K562 (cell line): ENCODE results near the gene CCT5. TPM values are rescaled to one million over a fixed set of nuclear protein-coding genes. Genes with fewer than 3 reads are reported as not detected.

Source experiments
- ARID3B ChIP-seq: fragments of 250-450 bp; sonication (Bioruptor Pico); IDR thresholded peaks from 2 replicates; pipeline ENCODE4 v1.4.0; 2020; ENCODE audit warnings: borderline replicate concordance
- CTBP1 ChIP-seq: fragments of 450-650 bp; IDR thresholded peaks from 2 replicates; pipeline ENCODE4 v1.6.1; 2016; ENCODE audit warnings: borderline replicate concordance
- ELF1 ChIP-seq: fragments of 200-800 bp; sonication (Bioruptor generic); IDR thresholded peaks from 2 replicates; pipeline ENCODE4 v1.6.1; 2016; ENCODE audit warnings: missing genetic modification characterization, missing compliant biosample characterization
- MTA2 ChIP-seq: fragments of 450-650 bp; IDR thresholded peaks from 2 replicates; pipeline ENCODE4 v1.6.1; 2016; ENCODE audit warnings: low read depth
- MTF1 ChIP-seq: fragments of 250-450 bp; sonication (Bioruptor Pico); IDR thresholded peaks from 2 replicates; pipeline ENCODE4 v1.9.0; 2021; ENCODE audit warnings: moderate library complexity, mild to moderate bottlenecking, inconsistent platforms, borderline replicate concordance
- RERE ChIP-seq: sonication (generic); formaldehyde crosslinking; IDR thresholded peaks from 2 replicates; pipeline ENCODE4 v1.8.0; 2023; ENCODE audit warnings: missing genetic modification reagents, mild to moderate bottlenecking, borderline replicate concordance
- ZNF217 ChIP-seq: sonication (generic); formaldehyde crosslinking; IDR thresholded peaks from 2 replicates; pipeline ENCODE4 v1.8.0; 2022; ENCODE audit warnings: mild to moderate bottlenecking, missing genetic modification reagents
- polyA plus RNA-seq, 8 experiments: library from polyadenylated mRNA; depleted of rRNA in 4 of 8; stranded (reverse) in 5 of 8; unstranded in 3 of 8; fragments of >200 nt; fragmentation: Nextera tagmentation in 2 of 8; fragmentation: Illumina TruSeq in 1 of 8; extraction: Ambion mirVana in 2 of 8; extraction: Trizol in 1 of 8; gene quantifications; 2 replicates each; pipeline versions ENCODE4 v1.2.1 to v1.2.3, GENCODE V29; 2011 to 2014; ENCODE audit warnings: inconsistent platforms in 1 of 8, missing spikeins in 1 of 8
- total RNA-seq, 7 experiments: library from RNA; depleted of rRNA in 6 of 7; stranded (reverse); fragments of >200 nt in 6 of 7; fragmentation: Illumina TruSeq in 2 of 7; extraction: Trizol in 2 of 7; gene quantifications; 2 replicates each; pipeline versions ENCODE4 v1.2.1 to v1.2.3, GENCODE V29; 2011 to 2021; ENCODE audit warnings: low replicate concordance in 1 of 7

Gene CCT5
- total and polyA plus RNA-seq, 9 of the 15 experiments (the other 6 are each of a cell fraction or from before 2014, with no cell fraction given) = 782 to 1,606 (median 1,153) TPM

- no peak for TF ChIP-seq ZNF217 (CRISPR knock-in tag)
- no peak for TF ChIP-seq ELF1 (tag)
- TF ChIP-seq ARID3B (CRISPR knock-in tag) = no peak
- TF ChIP-seq RERE (CRISPR knock-in tag) = no peak
- TF ChIP-seq CTBP1 = no peak
- TF ChIP-seq MTA2 = no peak
- no peak for TF ChIP-seq MTF1 (CRISPR knock-in tag)
These were observed 47.8 kb upstream of the CCT5 start (continued) for GRCh38 chr5:10202089-10202910.
